Heart left ventricle (tissue), 16 donors: ENCODE data around the gene ACVR1. TPM values are rescaled to one million over a fixed set of nuclear protein-coding genes. Genes with fewer than 3 reads are reported as not detected.

Experiments used
- ATAC-seq, 4 donors: fragments of 200-7000 bp; cut with Tn5 transposase; one replicate each; pipeline ENCODE4 v1.9.1; 2020 to 2022; ENCODE audit warnings: moderate library complexity in 4 of 4, mild to moderate bottlenecking in 3 of 4, moderate number of reproducible peaks in 1 of 4
- DNase-seq, 5 donors: peaks; one replicate each; pipeline ENCODE4 v3.0.0-alpha.2; 2020
- H3K27ac ChIP-seq, 12 donors: fragments of 200-600 bp; sonication (generic) in 4 of 12; one replicate each; pipeline versions ENCODE4 v1.5.0 to v1.8.0; 2016 to 2022; ENCODE audit warnings: mild to moderate bottlenecking in 2 of 12
- H3K27me3 ChIP-seq, 9 donors: fragments of 200-600 bp; sonication (generic) in 2 of 9; one replicate each; pipeline versions ENCODE4 v1.5.1 to v1.8.0; 2016 to 2022; ENCODE audit warnings: mild to moderate bottlenecking in 3 of 9
- H3K36me3 ChIP-seq, 9 donors: fragments of 200-600 bp; sonication (generic) in 2 of 9; one replicate each; pipeline versions ENCODE4 v1.5.0 to v1.8.0; 2018 to 2022; ENCODE audit warnings: mild to moderate bottlenecking in 2 of 9
- H3K4me1 ChIP-seq, 12 donors: fragments of 200-600 bp; sonication (generic) in 4 of 12; one replicate each; pipeline versions ENCODE4 v1.5.0 to v1.8.0; 2016 to 2022; ENCODE audit warnings: mild to moderate bottlenecking in 3 of 12
- H3K4me3 ChIP-seq, 12 donors: fragments of 200-600 bp; sonication (generic) in 4 of 12; one replicate each; pipeline versions ENCODE4 v1.5.0 to v1.8.0; 2017 to 2022; ENCODE audit warnings: mild to moderate bottlenecking in 9 of 12, moderate library complexity in 4 of 12
- H3K9me3 ChIP-seq, 12 donors: fragments of 200-600 bp; sonication (generic) in 4 of 12; one replicate each; pipeline versions ENCODE4 v1.5.0 to v1.8.0; 2016 to 2022; ENCODE audit warnings: mild to moderate bottlenecking in 1 of 12
- POLR2A ChIP-seq, 2 donors: fragments of 450-650 bp; IDR thresholded peaks; one replicate each; pipeline ENCODE4 v1.6.1; 2017; ENCODE audit warnings: antibody characterized with exemption in 2 of 2, mild to moderate bottlenecking in 2 of 2, moderate library complexity in 2 of 2
- WGBS, 4 donors: extraction: QIAGEN DNeasy Blood & Tissue Kit in 2 of 4; methylation state at CpG; one replicate each; pipeline versions ENCODE4 v1.1.5 to v1.1.7; 2013 to 2018; 5-methylcytosine and 5-hydroxymethylcytosine counted together
- intact Hi-C, 10 donors: fragments of 100-400 bp; cut with DNase I; formaldehyde crosslinking; loops; one replicate each; pipeline versions ENCODE4 v1.11.1 to v1.14.2; 2022
- polyA plus RNA-seq, 2 donors: library from polyadenylated mRNA; stranded (reverse); fragments of 200-250 nt; gene quantifications; one replicate each; pipeline ENCODE4 v1.2.3, GENCODE V29; 2013
- total RNA-seq, 9 donors: library from RNA; depleted of rRNA in 2 of 9; stranded (reverse); fragments of >200 nt in 2 of 9; fragmentation: NEBNext Ultra II Directional in 3 of 9; extraction: Animal tissue kit (Norgen Biotek cat#: 25700) in 3 of 9; gene quantifications; one replicate each; pipeline versions ENCODE4 v1.1.0 to v1.2.4, GENCODE V29; 2016 to 2023
- TF ChIP-seq, protein P1 (sequence below), 12 donors: fragments of 200-600 bp; sonication (generic) in 4 of 12; IDR thresholded peaks; one replicate each; pipeline versions ENCODE4 v1.5.0 to v1.8.0; 2018 to 2022; ENCODE audit warnings: antibody characterized with exemption in 12 of 12, mild to moderate bottlenecking in 5 of 12
- donor health status: ischemic (EF 13 %, LVEDD 7.1; RV severe dilation, severe dysfunction).
- donor health status: healthy with polysubstance abuse.
- donor health status: DM: no; HTN: yes; CAD: no.
- donor health status: DM: no; HTN: no; CAD: no.
- donor health status: ischemic (EF 25% LVEDD 6.9; RV normal size, moderate dysfunction).
- donor health status: ischemic (EF 25% LVEDD 5.7; RV mildly dilated, moderate dysfunction).
- donor health status: healthy.
- donor health status: DM: yes; HTN: yes; CAD: no.
- donor health status: ischemic (EF 35%, LVEDD 5.7; RV mildly dilated, moderate dysfunction).
- donor health status: nonischemic (EF 11% LVEDD 7.7; RV severe dilation, severe dysfunction).
- donor health status: DM: yes; HTN: yes; CAD: no.
- donor health status: PGD.
- donor health status: ischemic (EF 29% LVEDD 5.4; RV normal size, mild dysfunction).
- donor health status: nonischemic (EF 23%, LVEDD 6.1; RV moderate dilation, normal function).

ACVR1 gene
- total and polyA plus RNA-seq, 11 donors: 5.6 to 37.6 (median 23.9) TPM

DNA sequence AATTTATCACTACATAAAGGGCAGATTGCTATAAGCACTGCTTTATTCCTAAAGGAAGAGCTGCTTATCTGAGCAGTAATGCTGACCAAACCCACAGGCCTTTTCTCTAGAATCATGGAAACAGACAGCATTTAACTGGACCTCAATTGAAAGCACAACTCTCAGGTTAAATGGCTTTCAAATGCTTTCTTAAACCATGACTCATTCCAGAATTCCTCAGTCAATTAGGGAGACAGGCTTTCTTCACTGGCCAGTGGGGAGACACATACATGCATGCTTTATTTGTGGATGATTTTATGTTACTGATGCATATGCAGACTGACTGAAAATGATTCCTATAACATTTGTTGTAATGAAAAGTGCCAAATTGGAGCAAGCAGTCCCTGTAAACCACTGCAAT is 114.6 kb downstream of the ACVR1 start:
- intact Hi-C loops: no loop called here
- no peak overlapping the region for H3K27ac ChIP-seq
- no peak for ATAC-seq

DNA sequence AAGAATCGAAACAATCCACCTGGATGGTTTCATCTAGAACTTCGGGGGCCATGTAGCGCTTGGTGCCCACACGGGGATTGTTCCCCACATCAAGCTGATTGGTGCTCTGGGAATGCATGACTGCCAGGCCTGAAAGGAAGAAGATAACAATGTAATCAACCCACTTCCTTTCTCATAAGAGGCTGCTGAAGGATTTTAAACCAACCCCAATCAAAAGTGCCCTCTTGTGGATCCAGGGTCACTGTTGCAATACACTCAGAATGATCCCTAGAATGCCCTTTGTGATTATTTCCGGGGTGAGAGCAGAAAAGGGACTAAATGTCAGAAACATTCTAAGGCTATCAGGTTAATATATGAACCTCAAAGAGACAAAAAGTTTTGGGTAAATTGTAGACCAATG is 115.2 kb downstream of the ACVR1 start:
- DNase-seq: no peak
- no peak overlapping the region for H3K4me3 ChIP-seq
- no peak for ATAC-seq
- peaks cover 0 to 33% (median 12%) of the 10 kb centered on the region in 12 donors for H3K9me3 ChIP-seq
- H3K27me3 ChIP-seq: no peaks in the 10 kb centered on the region
- H3K36me3 ChIP-seq: peaks cover 0 to 91% (median 66%) of the 10 kb centered on the region in 9 donors
- no peak overlapping the region for H3K27ac ChIP-seq
- no peaks in the 10 kb centered on the region for H3K4me1 ChIP-seq
- 86 to 91% (median 90%) methylated on average over 5 of the region's 5 CpGs for WGBS, 4 donors
- intact Hi-C loops: no loop called here
- TF ChIP-seq, protein P1, sequence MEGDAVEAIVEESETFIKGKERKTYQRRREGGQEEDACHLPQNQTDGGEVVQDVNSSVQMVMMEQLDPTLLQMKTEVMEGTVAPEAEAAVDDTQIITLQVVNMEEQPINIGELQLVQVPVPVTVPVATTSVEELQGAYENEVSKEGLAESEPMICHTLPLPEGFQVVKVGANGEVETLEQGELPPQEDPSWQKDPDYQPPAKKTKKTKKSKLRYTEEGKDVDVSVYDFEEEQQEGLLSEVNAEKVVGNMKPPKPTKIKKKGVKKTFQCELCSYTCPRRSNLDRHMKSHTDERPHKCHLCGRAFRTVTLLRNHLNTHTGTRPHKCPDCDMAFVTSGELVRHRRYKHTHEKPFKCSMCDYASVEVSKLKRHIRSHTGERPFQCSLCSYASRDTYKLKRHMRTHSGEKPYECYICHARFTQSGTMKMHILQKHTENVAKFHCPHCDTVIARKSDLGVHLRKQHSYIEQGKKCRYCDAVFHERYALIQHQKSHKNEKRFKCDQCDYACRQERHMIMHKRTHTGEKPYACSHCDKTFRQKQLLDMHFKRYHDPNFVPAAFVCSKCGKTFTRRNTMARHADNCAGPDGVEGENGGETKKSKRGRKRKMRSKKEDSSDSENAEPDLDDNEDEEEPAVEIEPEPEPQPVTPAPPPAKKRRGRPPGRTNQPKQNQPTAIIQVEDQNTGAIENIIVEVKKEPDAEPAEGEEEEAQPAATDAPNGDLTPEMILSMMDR (IDR thresholded peaks at IDR 0.05): no peak
- no peak for TF ChIP-seq POLR2A (IDR thresholded peaks at IDR 0.05)

More for the DNA sequence above, 114.6 kb downstream of the ACVR1 start:
- TF ChIP-seq, protein P1 (IDR thresholded peaks at IDR 0.05): no peak
- TF ChIP-seq POLR2A (IDR thresholded peaks at IDR 0.05): no peak
- Histone ChIP-seq H3K36me3 (peaks cover 0 to 91% (median 71%) of the 10 kb centered on the region in 9 donors), H3K4me3 (no peak overlapping the region), H3K4me1 (no peaks in the 10 kb centered on the region), H3K9me3 (peaks cover 0 to 28% (median 9%) of the 10 kb centered on the region in 12 donors), H3K27me3 (no peaks in the 10 kb centered on the region)
- no peak for DNase-seq

DNA sequence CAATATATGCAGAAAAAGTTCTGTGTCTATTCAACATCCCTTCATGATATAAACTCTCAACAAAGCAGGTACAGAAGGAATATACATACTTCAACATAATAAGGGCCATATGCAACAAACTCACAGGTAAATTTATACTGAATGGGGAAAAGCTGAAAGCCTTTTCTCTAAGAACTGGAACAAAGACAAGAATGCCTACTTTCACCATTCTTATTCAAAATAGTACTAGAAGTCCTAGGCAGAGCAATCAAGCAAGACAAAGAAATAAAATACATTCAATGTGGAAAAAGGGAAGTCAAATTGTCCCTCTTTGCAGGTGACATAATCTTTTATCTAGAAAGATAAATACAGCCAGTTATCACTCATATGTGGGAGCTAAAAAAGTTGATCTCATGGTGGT is 116.3 kb downstream of the ACVR1 start:
- no peak for DNase-seq
- intact Hi-C loops: no loop called here
- TF ChIP-seq, protein P1 (IDR thresholded peaks at IDR 0.05): no peak
- no peak for TF ChIP-seq POLR2A (IDR thresholded peaks at IDR 0.05)
- H3K4me1 ChIP-seq: no peaks in the 10 kb centered on the region
- no peaks in the 10 kb centered on the region for H3K27me3 ChIP-seq
- no peak overlapping the region for H3K27ac ChIP-seq
- no peak overlapping the region for H3K4me3 ChIP-seq
- peaks cover 0 to 91% (median 55%) of the 10 kb centered on the region in 9 donors for H3K36me3 ChIP-seq
- no peak for ATAC-seq
- peaks cover 0 to 44% (median 14%) of the 10 kb centered on the region in 12 donors for H3K9me3 ChIP-seq

DNA sequence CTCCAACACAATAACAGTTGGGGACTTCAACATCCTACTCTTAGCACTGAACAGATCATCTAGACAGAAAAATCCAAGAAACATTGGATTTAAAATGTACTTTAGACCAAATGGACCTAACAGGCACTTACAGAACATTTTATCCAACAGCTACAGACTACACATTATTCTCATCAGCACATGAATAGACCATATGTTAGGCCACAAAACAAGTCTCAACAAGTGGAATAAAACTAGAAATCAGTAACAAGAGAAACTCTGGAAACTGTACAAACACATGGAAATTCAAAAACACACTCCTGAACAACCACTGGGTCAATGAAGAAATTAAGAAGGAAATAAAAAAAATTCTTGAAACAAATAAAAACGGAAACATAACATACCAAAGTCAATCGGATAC is 117.5 kb downstream of the ACVR1 start:
- peaks cover 0 to 89% (median 46%) of the 10 kb centered on the region in 9 donors for H3K36me3 ChIP-seq
- no peak overlapping the region for H3K4me3 ChIP-seq
- intact Hi-C loops: no loop called here
- H3K27me3 ChIP-seq: no peaks in the 10 kb centered on the region
- ATAC-seq (no peak), DNase-seq (no peak)
- peaks cover 0 to 44% (median 14%) of the 10 kb centered on the region in 12 donors for H3K9me3 ChIP-seq
- 88 to 97% (median 94%) methylated on average over 2 of the region's 2 CpGs for WGBS, 4 donors
- no peaks in the 10 kb centered on the region for H3K4me1 ChIP-seq
- no peak overlapping the region for H3K27ac ChIP-seq
- no peak for TF ChIP-seq POLR2A (IDR thresholded peaks at IDR 0.05)
- TF ChIP-seq, protein P1 (IDR thresholded peaks at IDR 0.05): no peak
